BJ (cell line): ENCODE data around the gene SMIM41. TPM values are rescaled to one million over a fixed set of nuclear protein-coding genes. Genes with fewer than 3 reads are reported as not detected.

Source experiments
- CTCF ChIA-PET: fragments of 350-600 bp; formaldehyde crosslinking; extraction: SDS; loops from one replicate; lab custom pipeline; 2021; ENCODE audit warnings: antibody characterized with exemption, inconsistent platforms; lab: Yijun Ruan, JAX
- POLR2A ChIA-PET: fragments of 300-600 bp; sonication (Branson Sonifier 250); formaldehyde crosslinking; extraction: SDS; loops from one replicate; lab custom pipeline; 2021; ENCODE audit warnings: antibody characterized with exemption; lab: Charles Lee
- DNase-seq: peaks from one replicate; pipeline ENCODE4 v3.0.0-alpha.2; 2011; ENCODE audit warnings: low read depth
- H3K27me3 ChIP-seq: 2 replicates; pipeline ENCODE4 v1.6.0; 2011; ENCODE audit warnings: low read length; ENCODE audit not compliant: control insufficient read depth, insufficient read depth
- H3K36me3 ChIP-seq: 2 replicates; pipeline ENCODE4 v1.5.1; 2011; ENCODE audit warnings: low read length; ENCODE audit not compliant: control insufficient read depth, insufficient read depth
- H3K4me3 ChIP-seq: 2 replicates; pipeline ENCODE4 v1.5.1; 2011; ENCODE audit warnings: low read depth, mild to moderate bottlenecking, control low read depth, low read length
- CTCF ChIP-seq: IDR thresholded peaks from 2 replicates; pipeline ENCODE4 v1.5.1; 2011; ENCODE audit warnings: low read depth, mild to moderate bottlenecking, control low read depth, inconsistent platforms, low read length, moderate library complexity; ENCODE audit not compliant: insufficient read depth
- polyA plus RNA-seq: library from polyadenylated mRNA; depleted of rRNA; stranded (reverse); fragments of >200 nt; gene quantifications from 2 replicates; pipeline ENCODE4 v1.2.3, GENCODE V29; 2011

SMIM41 gene
- polyA plus RNA-seq, 1 experiment: not detected

- Histone ChIP-seq H3K27me3 (no peaks in the 10 kb centered on the region), H3K4me3 (no peak overlapping the region), H3K36me3 (peaks cover 8% of the 10 kb centered on the region)
- no peak for DNase-seq
- ChIA-PET CTCF (interaction anchor here (0.6 to 6.6 kb wide), 5 partner anchors 9 to 54 kb away, joined by 3 to 59 read pairs (median 7); partner anchors contain the start of genes ATG101 and NR4A1), POLR2A (no interaction called here)
- no peak for TF ChIP-seq CTCF
Observed at GRCh38 chr12:52061470-52062166, 17.9 kb upstream of the SMIM41 start.

DNA sequence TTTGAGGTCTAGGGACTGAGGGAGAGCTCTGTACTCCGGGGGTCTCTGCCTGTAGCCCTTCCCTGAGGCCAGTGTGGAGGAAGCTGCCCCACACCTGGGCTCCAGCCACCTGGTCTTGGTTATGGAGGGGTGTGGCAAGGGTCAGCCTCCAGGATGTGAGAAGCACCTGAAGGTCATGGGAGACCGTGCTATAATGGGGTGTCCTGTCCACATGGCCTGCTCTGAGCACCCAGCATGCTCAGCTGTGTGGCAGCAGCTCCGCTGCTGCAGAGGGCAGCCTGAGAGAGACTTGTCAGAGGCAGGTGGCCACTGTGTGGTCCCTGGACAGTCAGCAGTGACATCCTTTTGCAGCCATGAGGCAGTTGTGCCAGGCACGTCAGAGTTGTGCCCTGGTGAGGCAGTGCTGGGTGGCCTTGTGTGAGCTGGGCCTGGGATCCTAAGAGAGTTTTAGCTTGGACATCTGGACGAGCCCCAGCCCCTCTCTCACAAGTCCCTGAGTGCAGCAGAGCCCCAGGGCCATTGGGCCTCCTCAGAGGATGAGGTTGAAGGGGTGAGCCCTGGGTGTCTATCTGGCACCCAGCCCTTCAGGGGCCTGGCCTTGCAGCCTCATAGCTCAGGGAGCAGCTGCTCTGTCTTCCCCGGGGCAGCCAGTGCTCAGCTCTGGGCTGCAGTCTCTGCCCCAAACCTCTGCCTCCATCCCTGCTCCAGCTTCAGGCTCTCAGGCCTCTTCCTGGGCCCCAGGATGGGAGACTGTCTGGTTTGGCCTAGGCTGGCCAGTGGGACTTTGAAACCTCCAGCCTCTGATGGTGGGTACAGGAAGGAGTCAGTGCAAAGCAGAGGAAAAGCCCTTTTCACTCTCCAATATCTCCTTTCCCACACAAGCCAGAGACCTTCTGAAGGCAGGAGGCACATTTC lies 17.1 kb upstream of the SMIM41 start:
- H3K4me3 ChIP-seq: no peak overlapping the region
- TF ChIP-seq CTCF: no peak
- CTCF ChIA-PET: interaction anchor here (1.0 to 6.6 kb wide), 5 partner anchors 8 to 41 kb away, joined by 5 to 59 read pairs (median 7); partner anchors contain the start of genes ATG101 and NR4A1
- POLR2A ChIA-PET: no interaction called here
- peaks cover 4% of the 10 kb centered on the region for H3K36me3 ChIP-seq
- DNase-seq: no peak
- no peaks in the 10 kb centered on the region for H3K27me3 ChIP-seq

- ChIA-PET POLR2A (interaction anchor here (0.6 to 1.1 kb wide), 2 partner anchors 12 to 348 kb away, joined by 3 read pairs; partner anchors contain the start of gene NR4A1), CTCF (interaction anchor here (1.0 to 6.6 kb wide), 7 partner anchors 7 to 42 kb away, joined by 3 to 59 read pairs (median 6); partner anchors contain the start of genes ATG101 and NR4A1)
- DNase-seq: no peak
- no peaks in the 10 kb centered on the region for H3K27me3 ChIP-seq
- no peak overlapping the region for H3K4me3 ChIP-seq
- peaks cover 4% of the 10 kb centered on the region for H3K36me3 ChIP-seq
- TF ChIP-seq CTCF: no peak
Observed at GRCh38 chr12:52063082-52063924, 16.2 kb upstream of the SMIM41 start.

GRCh38 chr12:52063981-52064649 lies 15.4 kb upstream of the SMIM41 start:
- TF ChIP-seq CTCF: no peak
- no peaks in the 10 kb centered on the region for H3K36me3 ChIP-seq
- no peaks in the 10 kb centered on the region for H3K27me3 ChIP-seq
- POLR2A ChIA-PET: interaction anchor here (0.6 to 1.1 kb wide), 3 partner anchors 10 to 349 kb away, joined by 3 read pairs; partner anchors contain the start of gene NR4A1
- no peak for DNase-seq
- no peak overlapping the region for H3K4me3 ChIP-seq
- CTCF ChIA-PET: interaction anchor here (0.6 to 6.6 kb wide), 5 partner anchors 9 to 39 kb away, joined by 3 to 59 read pairs (median 3); no protein-coding TSS in a partner anchor
